ENCODE measurements around the gene CXCR4.

Gene CXCR4

GRCh38 chr2:136117909-136118818, at the start of gene CXCR4:
Gene CXCR4, minus strand, starts transcription at chr2:136118149. Its CDS starts 89 bp downstream, at chr2:136118060.
- DNase-seq: peak; percentile 93

GRCh38 chr2:136164280-136164776, 46.4 kb upstream of the CXCR4 start:
- DNase-seq: peak; percentile 37

GRCh38 chr2:136162438-136162837, 44.5 kb upstream of the CXCR4 start:
- no peak for DNase-seq

GRCh38 chr2:136156411-136156810, 38.5 kb upstream of the CXCR4 start:
- DNase-seq: peak; percentile 15

GRCh38 chr2:136154384-136154783, 36.4 kb upstream of the CXCR4 start:
- peak; percentile 5 for DNase-seq

- no peak for DNase-seq
These were observed 33.3 kb upstream of the CXCR4 start for GRCh38 chr2:136151021-136151971.

GRCh38 chr2:136149011-136149410, 31.1 kb upstream of the CXCR4 start:
- DNase-seq: peak; percentile 9

GRCh38 chr2:136146564-136146963, 28.6 kb upstream of the CXCR4 start:
- DNase-seq: no peak

GRCh38 chr2:136143603-136144451, 25.9 kb upstream of the CXCR4 start:
- peak; percentile 1 for DNase-seq

- peak; percentile 10 for DNase-seq
These were observed 23.7 kb upstream of the CXCR4 start for GRCh38 chr2:136141510-136142149.

- no peak for DNase-seq
These were observed 21.7 kb upstream of the CXCR4 start for GRCh38 chr2:136139631-136140030.

- DNase-seq: peak; percentile 8
These were observed 20.0 kb upstream of the CXCR4 start for GRCh38 chr2:136137982-136138381.

GRCh38 chr2:136136931-136137330, 19.0 kb upstream of the CXCR4 start:
- DNase-seq: peak; percentile 26

- DNase-seq: no peak
These were observed 18.3 kb upstream of the CXCR4 start for GRCh38 chr2:136135921-136136906.

GRCh38 chr2:136135462-136135861, 17.5 kb upstream of the CXCR4 start:
- DNase-seq: no peak

- no peak for DNase-seq
These were observed 16.2 kb upstream of the CXCR4 start for GRCh38 chr2:136134126-136134525.

GRCh38 chr2:136133586-136133985, 15.6 kb upstream of the CXCR4 start:
- DNase-seq: no peak

GRCh38 chr2:136133176-136133575, 15.2 kb upstream of the CXCR4 start:
- DNase-seq: no peak

- DNase-seq: no peak
These were observed 14.8 kb upstream of the CXCR4 start for GRCh38 chr2:136132825-136133155.

- no peak for DNase-seq
These were observed 14.2 kb upstream of the CXCR4 start for GRCh38 chr2:136131961-136132824.
